Measurements from ENCODE around the gene LMO1.
A peak's percentile ranks its signal among the peaks of the same experiment; 100 is the strongest.

Gene LMO1

GRCh38 chr11:8221046-8221723, 42.5 kb downstream of the LMO1 start:
- H3F3A ChIP-seq (ENCODE audit: insufficient read depth), result no peaks in the 10 kb centered on the region
- TF ChIP-seq EZH2phosphoT487 (conservative IDR thresholded peaks at IDR 0.05; ENCODE audit: low read length) (no peak), CTCF (IDR thresholded peaks at IDR 0.05; ENCODE audit: insufficient read depth, low read length, poor library complexity, severe bottlenecking) (no peak)
- H3K9me3 ChIP-seq (ENCODE audit: insufficient read depth, low read length), result no peaks in the 10 kb centered on the region
- H3K4me3 ChIP-seq (ENCODE audit: insufficient read depth, low read length, poor library complexity, severe bottlenecking), result no peak overlapping the region
- no peaks in the 10 kb centered on the region for H3K36me3 ChIP-seq (ENCODE audit: low read length)
- H3K9me2 ChIP-seq (replicated peaks; ENCODE audit: insufficient read depth, low read length), result no peaks in the 10 kb centered on the region
- no peaks in the 10 kb centered on the region for H4K20me1 ChIP-seq (ENCODE audit: low read depth, low read length)
- no peak overlapping the region for H3K9ac ChIP-seq (ENCODE audit: low read length)
- H3K79me2 ChIP-seq (ENCODE audit: insufficient read depth, low read length), result no peaks in the 10 kb centered on the region
- no peak overlapping the region for H3K4me2 ChIP-seq (ENCODE audit: low read depth, low read length, poor library complexity, severe bottlenecking)
- H2AFZ ChIP-seq (ENCODE audit: low read depth, low read length, severe bottlenecking), result no peak overlapping the region
- H3K27me3 ChIP-seq (ENCODE audit: low read length), result no peaks in the 10 kb centered on the region
- H3K27ac ChIP-seq (ENCODE audit: low read depth, low read length), result no peak overlapping the region

GRCh38 chr11:8220261-8221045, 43.2 kb downstream of the LMO1 start:
- TF ChIP-seq CTCF (IDR thresholded peaks at IDR 0.05; ENCODE audit: insufficient read depth, low read length, poor library complexity, severe bottlenecking) (no peak), EZH2phosphoT487 (conservative IDR thresholded peaks at IDR 0.05; ENCODE audit: low read length) (no peak)
- Histone ChIP-seq H3K9me2 (replicated peaks; ENCODE audit: insufficient read depth, low read length) (no peaks in the 10 kb centered on the region), H4K20me1 (ENCODE audit: low read depth, low read length) (no peaks in the 10 kb centered on the region), H3K4me2 (ENCODE audit: low read depth, low read length, poor library complexity, severe bottlenecking) (no peak overlapping the region), H3K4me3 (ENCODE audit: insufficient read depth, low read length, poor library complexity, severe bottlenecking) (no peak overlapping the region), H2AFZ (ENCODE audit: low read depth, low read length, severe bottlenecking) (no peak overlapping the region), H3K9me3 (ENCODE audit: insufficient read depth, low read length) (no peaks in the 10 kb centered on the region), H3F3A (ENCODE audit: insufficient read depth) (no peaks in the 10 kb centered on the region), H3K36me3 (ENCODE audit: low read length) (no peaks in the 10 kb centered on the region), H3K9ac (ENCODE audit: low read length) (no peak overlapping the region), H3K27me3 (ENCODE audit: low read length) (no peaks in the 10 kb centered on the region), H3K27ac (ENCODE audit: low read depth, low read length) (no peak overlapping the region), H3K79me2 (ENCODE audit: insufficient read depth, low read length) (no peaks in the 10 kb centered on the region)

GRCh38 chr11:8219257-8220021, 44.2 kb downstream of the LMO1 start:
- no peak for TF ChIP-seq EZH2phosphoT487 (conservative IDR thresholded peaks at IDR 0.05; ENCODE audit: low read length)
- TF ChIP-seq CTCF (IDR thresholded peaks at IDR 0.05; ENCODE audit: insufficient read depth, low read length, poor library complexity, severe bottlenecking), result peak; percentile 73

More at GRCh38 chr11:8219257-8220021, 44.2 kb downstream of the LMO1 start:
- Histone ChIP-seq H3K27ac (ENCODE audit: low read depth, low read length) (no peak overlapping the region), H3K79me2 (ENCODE audit: insufficient read depth, low read length) (no peaks in the 10 kb centered on the region), H3K27me3 (ENCODE audit: low read length) (no peaks in the 10 kb centered on the region), H3K9me3 (ENCODE audit: insufficient read depth, low read length) (no peaks in the 10 kb centered on the region), H3K9ac (ENCODE audit: low read length) (no peak overlapping the region), H3F3A (ENCODE audit: insufficient read depth) (no peaks in the 10 kb centered on the region), H3K4me2 (ENCODE audit: low read depth, low read length, poor library complexity, severe bottlenecking) (no peak overlapping the region), H3K9me2 (replicated peaks; ENCODE audit: insufficient read depth, low read length) (no peaks in the 10 kb centered on the region), H3K4me3 (ENCODE audit: insufficient read depth, low read length, poor library complexity, severe bottlenecking) (no peak overlapping the region), H4K20me1 (ENCODE audit: low read depth, low read length) (no peaks in the 10 kb centered on the region), H3K36me3 (ENCODE audit: low read length) (no peaks in the 10 kb centered on the region), H2AFZ (ENCODE audit: low read depth, low read length, severe bottlenecking) (no peak overlapping the region)
